Keratinocyte (primary cell): ENCODE data around the gene OVCH1.
"Not testable (repeated sequence)": the region's sequence is repeated elsewhere in the genome, so short reads cannot be mapped to it uniquely, and the experiment has no call there.

Source experiments
- EZH2 ChIP-seq: IDR thresholded peaks from one replicate; pipeline ENCODE4 v1.6.1; 2012; ENCODE audit warnings: inconsistent platforms, mild to moderate bottlenecking, low read length, moderate library complexity
- TF ChIP-seq, protein P1 (sequence below), 3 experiments: IDR thresholded peaks in 1 of 3; conservative IDR thresholded peaks in 1 of 3; optimal IDR thresholded peaks in 1 of 3; 2 replicates in 2 of 3; 3 replicates in 1 of 3; pipeline versions ENCODE3 to v1.5.1; 2011; ENCODE audit warnings: low read length in 3 of 3, mild to moderate bottlenecking in 3 of 3, moderate library complexity in 2 of 3, control low read depth in 1 of 3, inconsistent platforms in 1 of 3; ENCODE audit not compliant: insufficient read depth in 2 of 3; ENCODE audit errors: extremely low read depth in 1 of 3

DNA sequence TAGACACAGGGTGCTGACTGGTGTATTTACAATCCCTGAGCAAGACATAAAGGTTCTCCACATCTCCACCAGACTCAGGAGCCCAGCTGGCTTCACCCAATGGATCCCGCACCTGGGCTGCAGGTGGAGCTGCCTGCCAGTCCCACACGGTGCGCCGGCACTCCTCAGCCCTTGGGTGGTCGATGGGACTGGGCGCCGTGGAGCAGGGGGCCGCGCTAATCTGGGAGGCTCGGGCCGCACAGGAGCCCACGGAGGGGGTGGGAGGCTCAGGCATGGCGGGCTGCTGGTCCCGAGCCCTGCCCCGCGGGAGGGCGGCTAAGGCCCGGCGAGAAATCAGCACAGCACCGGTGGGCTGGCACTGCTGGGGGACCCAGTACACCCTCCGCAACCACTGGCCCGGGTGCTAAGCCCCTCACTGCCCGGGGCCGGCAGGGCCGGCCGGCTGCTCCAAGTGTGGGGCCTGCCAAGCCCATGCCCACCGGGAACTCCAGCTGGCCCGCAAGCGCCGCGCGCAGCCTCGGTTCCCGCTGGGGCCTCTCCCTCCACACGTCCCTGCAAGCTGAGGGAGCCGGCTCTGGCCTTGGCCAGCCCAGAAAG is 111.3 kb downstream of the OVCH1 start:
- TF ChIP-seq, protein P1, sequence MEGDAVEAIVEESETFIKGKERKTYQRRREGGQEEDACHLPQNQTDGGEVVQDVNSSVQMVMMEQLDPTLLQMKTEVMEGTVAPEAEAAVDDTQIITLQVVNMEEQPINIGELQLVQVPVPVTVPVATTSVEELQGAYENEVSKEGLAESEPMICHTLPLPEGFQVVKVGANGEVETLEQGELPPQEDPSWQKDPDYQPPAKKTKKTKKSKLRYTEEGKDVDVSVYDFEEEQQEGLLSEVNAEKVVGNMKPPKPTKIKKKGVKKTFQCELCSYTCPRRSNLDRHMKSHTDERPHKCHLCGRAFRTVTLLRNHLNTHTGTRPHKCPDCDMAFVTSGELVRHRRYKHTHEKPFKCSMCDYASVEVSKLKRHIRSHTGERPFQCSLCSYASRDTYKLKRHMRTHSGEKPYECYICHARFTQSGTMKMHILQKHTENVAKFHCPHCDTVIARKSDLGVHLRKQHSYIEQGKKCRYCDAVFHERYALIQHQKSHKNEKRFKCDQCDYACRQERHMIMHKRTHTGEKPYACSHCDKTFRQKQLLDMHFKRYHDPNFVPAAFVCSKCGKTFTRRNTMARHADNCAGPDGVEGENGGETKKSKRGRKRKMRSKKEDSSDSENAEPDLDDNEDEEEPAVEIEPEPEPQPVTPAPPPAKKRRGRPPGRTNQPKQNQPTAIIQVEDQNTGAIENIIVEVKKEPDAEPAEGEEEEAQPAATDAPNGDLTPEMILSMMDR (optimal IDR thresholded peaks at IDR 0.05 in 1 of 3, IDR thresholded peaks at IDR 0.05 in 1 of 3, conservative IDR thresholded peaks at IDR 0.05 in 1 of 3; ENCODE audit: extremely low read depth in 1 of 3, insufficient read depth in 2 of 3, low read length in 3 of 3) = not testable (repeated sequence)
- not testable (repeated sequence) for TF ChIP-seq EZH2
